Testis (tissue), 5 donors: ENCODE measurements around the gene NELL2. TPM values are rescaled to one million over a fixed set of nuclear protein-coding genes. Genes with fewer than 3 reads are reported as not detected.
"Not testable (repeated sequence)": the region's sequence is repeated elsewhere in the genome, so short reads cannot be mapped to it uniquely, and the experiment has no call there.

Experiments used
- DNase-seq: peaks from one replicate; pipeline ENCODE4 v3.0.0-alpha.2; 2019
- H3K27ac ChIP-seq, 2 donors: fragments of 200-600 bp; sonication (generic); one replicate each; pipeline ENCODE4 v1.5.1; 2019
- H3K27me3 ChIP-seq: fragments of 200-600 bp; sonication (generic); one replicate; pipeline ENCODE4 v1.5.1; 2019
- H3K36me3 ChIP-seq: fragments of 200-600 bp; sonication (generic); one replicate; pipeline ENCODE4 v1.5.1; 2017; ENCODE audit warnings: low read depth; ENCODE audit errors: missing control alignments
- H3K4me1 ChIP-seq: fragments of 200-600 bp; sonication (generic); one replicate; pipeline ENCODE4 v1.5.1; 2019
- H3K4me3 ChIP-seq, 2 donors: fragments of 200-600 bp; sonication (generic); one replicate each; pipeline ENCODE4 v1.5.1; 2017 to 2019
- H3K9me3 ChIP-seq: fragments of 200-600 bp; sonication (generic); one replicate; pipeline ENCODE4 v1.5.1; 2017
- CTCF ChIP-seq, 3 experiments: fragments of 450-650 bp in 2 of 3; fragments of 200-600 bp in 1 of 3; sonication (generic) in 1 of 3; IDR thresholded peaks; one replicate each; pipeline ENCODE4 v1.5.1; 2016 to 2019; ENCODE audit warnings: antibody characterized with exemption in 3 of 3, mild to moderate bottlenecking in 2 of 3, moderate library complexity in 1 of 3
- POLR2A ChIP-seq: fragments of 450-650 bp; IDR thresholded peaks from one replicate; pipeline ENCODE4 v1.6.1; 2017; ENCODE audit warnings: antibody characterized with exemption, mild to moderate bottlenecking, moderate library complexity
- WGBS, 2 donors: methylation state at CpG; one replicate each; pipeline ENCODE4 v1.1.5; 2018; 5-methylcytosine and 5-hydroxymethylcytosine counted together
- intact Hi-C: fragments of 100-400 bp; cut with DNase I; formaldehyde crosslinking; loops from one replicate; pipeline ENCODE4 v1.15.1; 2023; ENCODE audit warnings: low total_unique reads
- long read RNA-seq, 2 donors: transcript quantifications; one replicate each; lab custom pipeline, GENCODE V29; 2026
- polyA plus RNA-seq: library from polyadenylated mRNA; stranded (reverse); fragments of 350-450 nt; fragmentation: Illumina TruSeq; extraction: RNeasy Lipid Tissue Mini Kit (QIAGEN cat#74804); gene quantifications from one replicate; pipeline ENCODE4 v1.2.3, GENCODE V29; 2014; ENCODE audit warnings: low read depth, low replicate concordance; ENCODE audit not compliant: insufficient read depth
- total RNA-seq, 2 donors: library from RNA; depleted of rRNA; stranded (reverse); fragments of >200 nt; gene quantifications; one replicate each; pipeline ENCODE4 v1.2.3, GENCODE V29; 2016

Gene NELL2
- total RNA-seq: 10 to 100 TPM in 1 of 2 donors, 1 to 10 TPM in 1; 9.0 to 10.6 TPM
- polyA plus RNA-seq: 4.2 TPM
- long read RNA-seq, donor 1, transcript NELL2-203 (20 exons, 3,612 nt): major isoform, 6 of 49 reads
- long read RNA-seq, donor 1, transcript NELL2-205 (21 exons, 3,196 nt): minor isoform, 5 of 49 reads
- long read RNA-seq, donor 1, partial matches to known transcripts: 35 of 49 reads
- long read RNA-seq, donor 1, other reads (novel, unspliced or antisense): 0 of 49 reads
- long read RNA-seq, donor 2, partial matches to known transcripts: 7 of 10 reads
- long read RNA-seq, donor 2, other reads (novel, unspliced or antisense): 0 of 10 reads

- Histone ChIP-seq H3K4me3 (peak within 1 kb of the TSS; percentile 47 to 67), H3K27ac (no peak within 1 kb of the TSS), H3K27me3 (no peaks in the 10 kb centered on the region), H3K4me1 (no peaks in the 10 kb centered on the region), H3K36me3 (no peaks in the 10 kb centered on the region), H3K9me3 (no peaks in the 10 kb centered on the region)
- TF ChIP-seq POLR2A (no peak), CTCF (IDR thresholded peaks at IDR 0.05) (no peak)
- intact Hi-C loops: no loop called here
- peak; percentile 68 for DNase-seq
- 0 to 3% methylated on average over 30 to 53 of the region's 53 CpGs for WGBS, 2 donors
Observed at GRCh38 chr12:44875954-44876543, at the start of gene NELL2. Gene NELL2 (minus strand): TSS chr12:44876315. CDS start chr12:44875869, 446 bp downstream.

- no peak for DNase-seq
- Histone ChIP-seq H3K4me1 (no peaks in the 10 kb centered on the region), H3K27ac (no peak overlapping the region), H3K36me3 (no peaks in the 10 kb centered on the region), H3K27me3 (no peaks in the 10 kb centered on the region), H3K9me3 (no peaks in the 10 kb centered on the region), H3K4me3 (no peak overlapping the region)
- 68 to 82% methylated on average over 3 of the region's 3 CpGs for WGBS, 2 donors
- TF ChIP-seq POLR2A (no peak), CTCF (IDR thresholded peaks at IDR 0.05) (no peak)
- intact Hi-C loops: no loop called here
Observed at GRCh38 chr12:44921736-44922135, 45.6 kb upstream of the NELL2 start.

GRCh38 chr12:44917141-44917540 is 41.0 kb upstream of the NELL2 start:
- Histone ChIP-seq H3K4me3 (no peak overlapping the region), H3K27me3 (no peaks in the 10 kb centered on the region), H3K9me3 (no peaks in the 10 kb centered on the region), H3K4me1 (no peaks in the 10 kb centered on the region), H3K36me3 (no peaks in the 10 kb centered on the region), H3K27ac (no peak overlapping the region)
- intact Hi-C loops: no loop called here
- TF ChIP-seq POLR2A (no peak), CTCF (IDR thresholded peaks at IDR 0.05) (no peak)
- WGBS, 2 donors: 64 to 68% methylated on average over 1 of the region's 1 CpG
- no peak for DNase-seq

GRCh38 chr12:44915958-44916357 is 39.8 kb upstream of the NELL2 start:
- no peak overlapping the region for H3K4me3 ChIP-seq
- intact Hi-C loops: no loop called here
- H3K27ac ChIP-seq: no peak overlapping the region
- DNase-seq: no peak
- H3K4me1 ChIP-seq: no peaks in the 10 kb centered on the region
- H3K27me3 ChIP-seq: no peaks in the 10 kb centered on the region
- no peaks in the 10 kb centered on the region for H3K36me3 ChIP-seq
- no peaks in the 10 kb centered on the region for H3K9me3 ChIP-seq
- no peak for TF ChIP-seq POLR2A
- no peak for TF ChIP-seq CTCF (IDR thresholded peaks at IDR 0.05)

- no peaks in the 10 kb centered on the region for H3K36me3 ChIP-seq
- 70 to 72% methylated on average over 2 of the region's 2 CpGs for WGBS, 2 donors
- intact Hi-C loops: no loop called here
- no peaks in the 10 kb centered on the region for H3K4me1 ChIP-seq
- H3K4me3 ChIP-seq: no peak overlapping the region
- no peaks in the 10 kb centered on the region for H3K27me3 ChIP-seq
- no peak for DNase-seq
- no peak for TF ChIP-seq CTCF (IDR thresholded peaks at IDR 0.05)
- no peak for TF ChIP-seq POLR2A
- H3K27ac ChIP-seq: no peak overlapping the region
- H3K9me3 ChIP-seq: no peaks in the 10 kb centered on the region
Observed at GRCh38 chr12:44904321-44904720, 28.2 kb upstream of the NELL2 start.

GRCh38 chr12:44898108-44898507 is 22.0 kb upstream of the NELL2 start:
- H3K36me3 ChIP-seq, H3K27me3 ChIP-seq, H3K9me3 ChIP-seq, intact Hi-C loops, H3K4me3 ChIP-seq, H3K4me1 ChIP-seq, DNase-seq, H3K27ac ChIP-seq: not testable (repeated sequence)
- WGBS, 2 donors: 67 to 80% methylated on average over 3 to 6 of the region's 6 CpGs
